Stimulated activated CD4-positive, alpha-beta T cell treated with anti-CD3 and anti-CD28 coated beads, Interleukin-1b, Interleukin-23, amount 100 ng/mL, for 1 hour (primary cell): ENCODE results near the gene ZFP42.
"Not testable (repeated sequence)": the region's sequence is repeated elsewhere in the genome, so short reads cannot be mapped to it uniquely, and the experiment has no call there.

Experiments
- DNase-seq, 2 donors: peaks; one replicate each; pipeline ENCODE4 v3.0.0-alpha.2; 2020; ENCODE audit warnings: low read depth in 2 of 2

The ZFP42 gene

GRCh38 chr4:187995322-187996207, at the start of gene ZFP42:
Gene ZFP42 (plus strand): TSS chr4:187995771. CDS start chr4:188002808, 7,037 bp downstream.
- no peak for DNase-seq

DNA sequence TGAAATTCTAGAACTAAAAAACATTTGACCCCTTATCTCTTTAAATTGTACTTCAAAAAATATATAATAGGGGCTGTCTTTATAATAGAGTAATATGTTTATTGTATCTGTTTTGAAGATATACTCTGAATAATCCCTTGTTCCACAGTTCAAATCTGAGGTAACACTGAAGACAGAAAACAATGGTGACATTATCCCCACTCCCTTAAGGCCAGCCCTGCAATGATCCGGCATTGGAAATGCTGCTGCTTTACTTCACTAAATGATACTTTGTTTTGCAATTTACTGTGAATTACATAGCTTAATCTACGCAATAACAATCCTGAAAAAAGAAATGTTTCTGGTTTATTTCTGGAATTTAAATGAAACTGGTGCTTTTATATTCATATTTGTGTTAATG, 34.4 kb upstream of the ZFP42 start:
- DNase-seq, result no peak

GRCh38 chr4:187961961-187962360, 33.6 kb upstream of the ZFP42 start:
- no peak for DNase-seq

DNA sequence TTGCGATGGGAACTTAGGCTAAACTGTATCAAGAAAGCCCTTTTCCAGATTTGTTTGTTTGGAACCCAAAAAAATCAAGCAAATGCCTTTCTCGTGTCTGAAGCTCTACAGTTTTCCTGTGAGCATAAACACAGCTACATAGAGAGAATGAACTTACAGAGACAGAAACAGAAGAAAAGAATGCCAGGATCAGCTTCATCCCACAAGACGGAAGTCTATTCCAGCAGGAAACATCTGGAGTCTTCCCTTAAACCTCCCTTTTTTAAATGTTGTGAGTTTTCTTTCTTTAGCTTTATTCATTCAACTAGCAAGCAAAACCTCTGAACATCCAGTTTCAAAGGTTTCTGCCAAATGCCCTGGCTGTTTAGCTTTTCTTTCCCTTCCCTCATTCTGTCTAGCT, 32.6 kb upstream of the ZFP42 start:
- no peak for DNase-seq

DNA sequence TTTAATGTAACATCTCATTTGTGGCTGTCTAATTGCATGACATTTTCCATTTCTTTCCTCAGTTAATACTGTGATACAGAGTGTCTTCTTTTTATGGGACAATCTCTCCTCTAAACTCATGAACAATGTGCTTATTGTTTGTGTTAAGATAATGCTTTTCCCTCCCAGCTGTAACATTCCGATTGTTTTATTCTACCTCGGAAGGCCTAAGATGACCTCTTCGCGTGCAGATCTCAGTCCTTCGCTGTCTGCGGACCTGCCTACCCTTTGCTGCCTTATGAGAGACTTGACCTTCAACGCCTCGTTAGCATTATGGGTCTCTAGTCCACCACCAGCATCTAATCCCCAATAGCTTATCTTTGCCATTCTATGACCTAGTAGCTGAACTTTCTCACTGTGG, 29.8 kb upstream of the ZFP42 start:
- DNase-seq, result no peak

DNA sequence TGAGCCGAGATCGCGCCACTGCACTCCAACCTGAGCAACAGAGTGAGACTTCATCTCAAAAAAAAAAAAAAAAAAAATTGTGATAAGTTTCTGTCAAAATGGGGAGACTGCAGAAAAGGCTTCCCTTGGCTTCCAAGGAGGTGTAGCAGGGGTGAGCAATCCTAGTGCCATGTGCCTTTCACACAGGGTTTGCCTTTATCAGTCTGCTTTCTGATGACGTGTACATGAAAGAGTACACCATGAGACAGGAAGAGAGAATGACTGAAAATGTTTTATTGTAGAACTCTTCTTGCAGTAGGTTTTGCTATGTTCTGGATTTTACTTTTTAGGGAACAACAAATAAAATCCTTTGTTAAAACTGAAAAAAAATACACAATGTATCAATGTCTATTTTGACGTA, 23.4 kb upstream of the ZFP42 start:
- no peak for DNase-seq

GRCh38 chr4:187983746-187984145, 11.8 kb upstream of the ZFP42 start:
- no peak for DNase-seq

DNA sequence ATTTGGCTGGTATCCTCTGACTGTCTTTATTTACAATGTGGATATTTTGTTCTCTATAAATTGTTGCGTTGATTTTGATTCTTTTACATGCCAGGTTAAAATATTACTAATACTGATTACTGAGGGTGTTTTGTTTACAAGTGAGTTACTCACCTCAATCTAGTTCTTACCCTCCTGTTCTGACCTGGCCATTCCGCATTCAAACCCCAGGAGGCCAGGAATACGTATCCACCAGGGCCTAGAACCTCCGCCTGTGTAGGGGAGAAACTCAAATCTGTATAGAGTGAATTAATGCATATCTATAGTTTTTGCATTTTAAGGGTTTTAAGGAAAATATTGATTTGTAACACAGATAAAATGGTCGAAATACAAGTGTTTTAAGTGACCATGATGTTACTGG, 2.6 kb upstream of the ZFP42 start:
- DNase-seq, result no peak

DNA sequence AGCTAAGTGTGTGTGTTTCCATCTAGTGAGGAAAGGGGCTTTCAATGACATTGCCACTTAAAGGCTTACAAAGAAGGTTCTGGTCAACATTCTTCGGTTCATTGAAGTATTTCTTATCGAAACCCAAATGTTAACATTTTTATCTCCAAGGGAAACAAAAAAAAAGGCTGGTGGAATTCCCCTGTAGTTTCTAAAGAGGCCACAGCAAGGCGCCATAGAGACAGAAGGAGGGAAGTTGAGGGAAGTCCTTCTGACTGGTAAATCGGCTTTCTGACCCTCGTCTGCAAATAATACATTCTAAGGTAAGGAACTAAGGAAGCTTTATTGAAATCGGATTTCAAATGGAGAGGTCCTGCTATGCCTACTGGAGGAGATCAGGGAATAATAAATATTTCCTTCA, 1.7 kb upstream of the ZFP42 start:
- DNase-seq, result no peak

DNA sequence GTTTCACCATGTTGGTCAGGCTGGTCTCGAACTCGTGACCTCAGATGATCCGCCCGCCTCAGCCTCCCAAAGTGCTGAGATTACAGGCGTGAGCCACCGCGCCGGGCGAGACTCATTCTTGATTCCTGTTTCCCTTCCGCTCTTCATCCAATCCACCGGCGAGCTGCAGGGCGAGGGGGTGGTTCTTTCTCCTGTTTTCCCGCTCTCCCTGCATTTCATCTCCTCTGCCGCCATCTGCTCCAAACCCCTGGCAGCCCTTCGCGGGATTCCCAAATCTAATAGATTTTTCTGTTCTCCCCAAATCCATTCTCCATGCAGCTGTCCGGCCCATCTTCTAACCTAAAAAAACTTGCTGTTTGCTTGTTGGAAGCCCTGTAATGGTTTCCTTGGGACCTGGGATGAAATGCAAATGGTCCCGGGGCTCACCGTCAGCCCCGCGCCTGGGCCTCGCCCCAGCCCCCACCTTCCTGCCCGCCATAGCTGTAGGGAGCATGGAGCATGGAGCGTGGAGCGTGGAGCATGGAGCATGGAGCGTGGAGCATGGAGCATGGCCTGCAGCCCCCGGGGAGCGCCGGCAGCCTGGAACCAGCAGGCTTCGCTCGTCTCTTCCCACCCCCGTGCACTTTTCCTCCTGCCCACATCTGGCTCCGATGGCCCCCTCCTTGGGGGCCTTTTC, 1.1 kb downstream of the ZFP42 start:
- DNase-seq, result no peak

GRCh38 chr4:187997991-187998390, 2.4 kb downstream of the ZFP42 start:
- DNase-seq, result not testable (repeated sequence)

DNA sequence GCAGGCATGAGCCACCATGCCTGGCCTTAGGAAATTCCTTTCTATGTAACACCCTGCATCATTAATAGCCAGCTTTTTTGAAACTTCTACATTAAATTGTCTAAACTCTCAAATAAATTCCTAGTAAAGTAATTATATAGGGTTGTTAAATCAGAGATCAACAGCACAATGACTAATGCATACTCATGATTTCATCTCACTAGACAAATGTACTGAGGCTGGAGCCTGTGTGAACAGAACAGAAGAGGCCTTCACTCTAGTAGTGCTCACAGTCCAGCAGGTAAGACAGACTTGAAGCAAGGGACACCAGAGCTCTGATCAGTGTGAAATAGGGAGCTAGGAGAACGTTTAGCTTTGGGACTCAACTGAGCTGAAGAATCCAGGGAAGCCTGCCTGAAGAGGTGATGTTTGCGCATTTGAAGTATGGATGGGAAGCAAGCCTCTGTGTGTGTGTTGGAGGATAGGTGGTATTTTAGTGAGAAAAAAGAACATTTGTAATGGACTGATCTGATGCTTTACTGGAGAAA, 3.9 kb downstream of the ZFP42 start:
- DNase-seq, result no peak

GRCh38 chr4:188002323-188002722, 6.8 kb downstream of the ZFP42 start:
- no peak for DNase-seq

GRCh38 chr4:188002751-188003150, 7.2 kb downstream of the ZFP42 start:
- no peak for DNase-seq

DNA sequence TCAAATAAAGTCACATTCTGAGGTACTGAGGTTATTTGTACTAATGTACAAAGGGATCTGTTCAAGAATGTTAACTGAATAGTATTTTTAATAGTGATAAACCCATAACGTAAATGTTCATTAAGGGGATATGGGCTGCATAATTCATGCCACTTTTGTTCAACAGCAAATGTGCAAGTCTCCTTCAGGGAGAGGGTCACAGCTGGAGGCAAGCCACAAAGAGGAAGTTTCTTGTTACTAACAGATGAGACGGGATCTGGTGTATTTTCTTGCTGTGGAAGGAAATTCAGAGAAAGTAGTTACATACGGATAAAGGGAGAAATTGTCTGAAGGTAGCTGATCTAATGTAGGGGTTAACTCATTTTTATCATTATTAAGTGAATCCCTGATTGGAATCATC, 10.0 kb downstream of the ZFP42 start:
- no peak for DNase-seq

DNA sequence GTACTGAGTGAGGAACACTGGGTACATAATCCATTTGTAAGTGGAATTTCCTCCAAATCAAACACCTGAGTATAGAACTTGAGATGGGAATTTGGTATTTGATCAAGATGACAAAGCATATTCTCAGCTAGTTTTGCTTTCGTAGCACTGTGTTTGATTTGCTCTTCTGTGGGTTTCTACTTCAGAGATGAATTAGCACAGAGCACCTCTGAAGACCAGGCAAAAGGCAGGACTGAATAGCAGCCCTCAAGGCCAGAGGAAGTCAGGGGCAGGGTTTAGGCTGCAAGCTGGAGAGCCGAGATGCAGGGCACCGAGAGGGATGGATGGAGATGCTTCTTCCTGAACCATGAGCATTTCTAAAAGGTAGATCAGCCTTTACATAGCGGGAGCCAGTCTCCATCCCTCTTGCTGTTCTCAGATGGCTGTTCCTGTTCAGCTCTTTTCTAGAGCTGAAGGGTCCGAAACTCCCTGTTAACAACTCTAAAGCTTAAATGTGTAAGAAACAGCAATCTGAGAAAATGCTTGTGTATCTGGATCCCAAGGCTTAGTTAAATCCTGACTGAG, 10.8 kb downstream of the ZFP42 start:
- no peak for DNase-seq

DNA sequence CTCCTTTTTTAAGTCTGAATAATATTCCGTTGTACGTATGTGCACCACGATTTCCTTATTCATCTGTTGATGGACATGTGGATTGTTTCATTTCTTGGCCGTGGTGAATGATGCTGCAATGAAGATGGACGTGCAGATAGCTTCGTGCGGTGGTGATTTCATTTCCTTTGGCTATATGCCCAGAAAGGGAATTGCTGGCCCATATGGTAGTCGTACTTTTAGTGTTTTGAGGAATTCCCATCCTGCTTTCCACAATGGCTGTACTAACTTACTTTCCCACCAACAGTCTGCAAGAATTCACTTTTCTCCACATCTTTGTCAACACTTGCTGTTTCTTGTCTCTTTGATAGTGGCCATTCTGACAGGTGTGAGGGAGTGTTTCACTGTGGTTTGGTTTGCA, 12.8 kb downstream of the ZFP42 start:
- no peak for DNase-seq

DNA sequence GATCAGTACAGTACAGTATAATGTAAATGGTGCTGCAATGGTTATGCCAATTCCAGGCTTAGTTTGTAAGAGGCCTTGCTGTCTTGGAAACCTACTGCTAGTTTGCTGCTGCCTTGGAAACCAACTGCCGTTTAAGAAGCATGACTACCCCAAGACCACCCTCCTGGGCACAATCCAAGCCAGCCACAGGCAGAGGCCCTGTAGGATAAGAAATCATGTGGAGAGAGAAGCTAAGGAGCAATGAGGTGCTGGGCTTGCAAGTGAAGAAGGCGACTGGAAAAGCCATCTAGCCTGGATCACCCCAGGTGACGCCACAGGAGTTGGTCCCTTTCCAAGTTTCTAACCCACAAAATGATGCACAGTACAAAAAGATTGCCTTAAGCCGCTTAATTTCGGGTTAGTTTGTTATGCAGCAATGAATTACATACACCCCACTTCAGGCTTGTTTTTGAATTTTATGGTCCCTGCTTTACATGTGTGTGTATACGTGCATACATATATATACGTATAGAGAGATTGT, 16.9 kb downstream of the ZFP42 start:
- no peak for DNase-seq

DNA sequence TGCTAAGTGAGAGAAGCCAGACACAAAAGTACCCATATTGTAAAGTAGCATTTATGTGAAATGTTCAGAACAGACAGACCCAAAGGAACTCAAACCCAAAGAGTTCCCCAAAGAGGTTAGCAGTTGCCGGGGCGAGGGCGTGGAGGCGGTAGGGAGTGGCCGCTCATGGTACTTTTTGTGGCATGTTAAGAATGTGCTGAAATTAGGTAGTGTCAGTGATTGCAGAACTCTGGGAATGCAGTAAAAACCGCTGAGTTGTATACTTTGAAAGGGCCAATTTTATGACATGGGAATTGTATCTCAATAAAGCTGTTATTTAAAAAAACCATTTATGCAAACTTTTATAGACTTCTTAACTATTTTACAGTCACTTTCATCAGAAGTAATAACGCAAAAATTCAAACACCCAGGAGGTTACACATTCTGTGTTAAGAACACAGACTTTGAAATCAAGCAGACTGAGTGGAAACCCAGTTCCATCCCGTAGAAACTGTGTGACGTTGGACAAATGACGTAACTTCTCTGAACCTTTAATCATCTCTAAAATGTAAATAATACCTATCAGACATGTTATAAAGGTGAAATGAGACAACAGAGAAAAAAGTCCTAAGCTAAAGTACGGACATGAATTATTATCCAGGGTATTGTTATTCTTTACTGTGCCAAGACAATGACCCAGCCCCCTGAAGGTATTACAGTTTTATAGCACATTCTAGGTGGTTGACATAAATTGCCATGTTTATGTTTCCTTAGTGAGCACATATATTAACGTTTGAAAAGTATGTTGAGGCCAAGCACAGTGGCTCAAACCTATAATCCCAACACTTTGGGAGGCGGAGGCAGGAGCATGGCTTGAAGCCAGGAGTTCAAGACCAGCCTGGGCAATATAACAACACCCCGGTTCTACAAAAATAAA, 19.7 kb downstream of the ZFP42 start:
- DNase-seq, result no peak

DNA sequence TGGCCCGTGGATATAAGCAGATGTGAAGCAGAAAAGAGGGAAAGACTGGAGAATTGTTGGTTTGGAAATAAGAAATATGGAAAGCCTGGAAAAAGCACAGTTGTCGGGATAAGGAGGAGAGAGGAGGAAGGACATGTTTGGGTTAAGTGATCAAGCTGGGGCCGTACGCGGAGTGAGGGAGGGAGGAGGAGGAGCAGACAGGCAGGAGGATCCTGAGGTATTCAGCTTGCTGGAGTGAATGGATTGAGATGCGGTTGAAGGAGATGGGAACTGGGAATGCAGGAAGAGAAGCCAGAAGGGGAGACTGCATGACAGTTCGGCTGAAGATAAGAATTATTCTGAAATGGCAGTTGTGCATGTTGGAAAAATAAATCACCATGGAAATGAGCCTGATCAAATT, 21.2 kb downstream of the ZFP42 start:
- DNase-seq, result no peak

GRCh38 chr4:188018262-188018661, 22.7 kb downstream of the ZFP42 start:
- no peak for DNase-seq
